GM18861 (cell line): ENCODE results near the gene CIP2A.
"Not testable (repeated sequence)": the region's sequence is repeated elsewhere in the genome, so short reads cannot be mapped to it uniquely, and the experiment has no call there.

Experiments
- ATAC-seq: cut with Tn5 transposase; IDR thresholded peaks from one replicate; pipeline ENCODE4 v1.9.1; 2021; ENCODE audit not compliant: unreplicated experiment

The CIP2A gene

DNA sequence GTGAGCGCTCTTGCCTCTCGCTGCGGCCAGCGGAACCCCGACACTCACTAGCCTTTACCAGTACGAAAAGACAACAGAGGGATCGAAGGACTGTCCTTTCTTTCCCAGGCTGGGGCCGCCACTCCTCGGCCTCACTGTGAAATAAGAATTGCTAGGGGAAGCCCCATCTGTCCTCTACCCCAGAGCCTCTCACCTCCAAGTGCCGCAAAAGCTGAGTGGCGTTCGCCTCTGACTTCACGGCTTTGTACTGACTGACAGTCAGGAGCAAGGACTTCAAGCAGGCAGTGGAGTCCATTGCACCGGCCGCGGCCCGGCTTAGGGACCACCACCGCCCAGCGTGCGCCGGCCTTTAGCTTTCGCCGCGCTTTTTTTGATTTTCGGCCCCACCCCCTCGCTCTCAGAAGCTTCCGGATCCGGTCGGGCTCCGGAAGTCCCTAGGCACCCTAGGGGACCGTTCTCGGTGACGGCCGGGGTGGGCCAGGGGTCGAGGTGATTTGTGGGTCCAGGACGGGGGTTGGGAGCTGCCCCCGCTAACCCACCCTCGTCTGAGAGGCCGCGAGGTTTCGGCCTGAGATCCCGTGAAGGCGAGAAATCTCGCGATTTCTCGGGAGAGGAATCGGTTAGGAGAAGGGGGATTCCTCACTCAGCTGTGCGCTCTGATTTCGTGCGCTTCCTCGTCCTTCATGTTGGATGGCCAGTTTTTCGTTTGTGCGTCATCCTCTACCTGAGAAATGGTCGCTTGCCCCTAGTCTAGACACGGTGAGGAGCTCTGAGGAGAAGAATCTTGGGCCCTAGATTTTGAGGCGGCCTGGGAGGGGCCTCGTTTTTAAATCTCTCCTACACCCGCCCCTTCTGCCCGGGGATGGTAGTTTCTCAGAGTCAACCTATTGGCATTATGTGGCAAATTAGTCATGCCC is at the start of gene CIP2A, which contains the start of gene DZIP3:
Gene CIP2A, minus strand, starts transcription at position 358 of the 917 bp plus-strand sequence. Its CDS starts 63 bp downstream, at position 295.
Gene DZIP3, plus strand, starts transcription at position 642 of the 917 bp plus-strand sequence. CDS start 15,685 bp downstream, outside the sequence.
- ATAC-seq, result peak; percentile 83

DNA sequence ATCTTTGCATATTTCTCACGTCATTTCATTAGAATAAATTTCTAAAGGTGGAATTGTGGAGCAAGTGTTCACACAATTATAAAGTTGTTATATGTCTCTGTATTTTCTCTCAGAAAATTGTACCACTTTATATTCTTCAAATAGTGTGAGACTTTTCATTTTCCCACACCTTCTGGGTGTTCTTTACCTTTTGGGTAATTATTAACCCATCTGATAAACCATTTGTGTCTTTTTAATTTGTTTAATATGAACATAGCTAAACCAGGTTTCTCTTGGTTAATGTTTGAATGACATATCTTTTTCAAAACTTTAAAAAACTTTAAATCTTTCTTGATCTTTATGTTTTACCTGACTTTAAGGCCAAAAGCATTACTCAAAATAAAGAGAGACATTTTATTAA is 40.7 kb upstream of the CIP2A start:
- no peak for ATAC-seq

- ATAC-seq, result no peak
Measured at GRCh38 chr3:108623504-108623903, 34.3 kb upstream of the CIP2A start.

- no peak for ATAC-seq
Measured at GRCh38 chr3:108620250-108620649, 31.0 kb upstream of the CIP2A start.

GRCh38 chr3:108616090-108616489 is 26.9 kb upstream of the CIP2A start:
- not testable (repeated sequence) for ATAC-seq

DNA sequence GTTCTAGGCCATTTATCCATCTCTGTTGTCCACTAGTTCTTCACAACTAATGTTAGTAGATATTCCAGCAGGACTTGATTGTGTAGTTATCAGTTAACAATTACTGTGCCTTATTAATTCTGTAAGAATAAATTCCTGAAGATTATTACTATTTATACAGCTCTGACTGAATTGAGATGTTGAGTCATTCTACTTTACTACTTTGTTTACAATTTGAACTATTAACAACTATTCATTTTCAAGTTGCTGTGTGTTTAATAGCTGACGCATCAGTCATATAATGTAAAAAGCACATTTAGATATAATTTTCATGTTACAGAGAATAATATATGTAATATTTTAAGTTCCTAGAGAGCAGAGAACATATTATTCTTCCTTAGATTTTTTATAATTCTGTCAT is 21.4 kb upstream of the CIP2A start:
- ATAC-seq, result no peak

GRCh38 chr3:108608750-108609149 is 19.5 kb upstream of the CIP2A start:
- ATAC-seq, result no peak

- no peak for ATAC-seq
Measured at GRCh38 chr3:108605491-108605890, 16.3 kb upstream of the CIP2A start.

DNA sequence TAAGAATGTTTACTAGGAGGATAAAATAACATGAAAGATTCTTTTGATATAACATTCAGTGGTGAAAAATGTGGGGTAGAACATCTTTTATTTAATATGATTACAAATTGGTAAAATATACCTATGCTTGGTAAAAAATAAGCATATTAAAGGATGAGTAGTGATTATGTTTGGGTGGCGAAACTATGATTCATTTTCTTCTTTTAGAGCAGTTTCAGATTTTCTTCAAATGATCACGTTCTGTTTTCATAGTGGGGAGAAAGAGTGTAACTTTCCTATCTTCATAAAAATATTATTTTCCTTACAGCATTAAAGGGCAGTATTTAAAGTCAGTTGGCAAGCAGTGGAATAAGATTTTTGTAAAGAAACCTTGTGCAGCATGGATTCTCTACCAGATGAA is 15.8 kb upstream of the CIP2A start:
- no peak for ATAC-seq

DNA sequence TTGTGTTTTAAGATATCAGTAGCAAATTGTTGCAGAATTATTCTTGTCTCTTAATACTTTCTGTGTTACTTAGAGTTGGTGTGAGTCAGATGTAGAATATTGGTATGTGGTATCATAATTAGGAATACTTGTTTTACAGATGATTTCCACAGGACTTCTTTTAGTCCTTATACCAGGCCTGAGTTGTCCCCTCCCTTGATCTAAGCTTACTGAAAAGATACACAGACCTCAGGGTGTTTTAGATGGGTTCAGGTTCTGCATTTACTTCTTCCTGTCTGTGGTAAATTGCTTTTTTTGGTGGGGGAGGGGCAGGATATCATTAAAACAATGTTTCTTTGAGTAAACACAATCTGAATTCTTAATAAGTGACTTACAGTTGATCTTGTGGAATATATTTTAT is 14.5 kb upstream of the CIP2A start:
- ATAC-seq, result no peak

DNA sequence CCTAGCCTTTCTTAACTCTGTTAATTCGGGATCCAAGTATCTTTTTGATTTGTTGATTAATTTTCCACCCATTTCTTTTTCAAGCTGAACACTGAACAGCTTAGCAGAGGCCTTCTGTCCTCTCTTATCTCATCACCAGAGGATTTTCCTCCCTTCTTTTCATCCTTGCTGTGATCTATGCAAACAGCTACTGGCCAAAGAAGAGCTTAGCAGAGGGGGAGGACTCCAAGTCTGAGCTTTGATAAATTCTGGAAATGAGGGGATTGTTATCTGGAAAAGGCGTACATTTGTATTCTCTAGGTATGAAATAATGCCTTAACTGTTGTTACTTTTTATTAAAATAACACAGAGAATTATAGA is 13.7 kb upstream of the CIP2A start:
- no peak for ATAC-seq

DNA sequence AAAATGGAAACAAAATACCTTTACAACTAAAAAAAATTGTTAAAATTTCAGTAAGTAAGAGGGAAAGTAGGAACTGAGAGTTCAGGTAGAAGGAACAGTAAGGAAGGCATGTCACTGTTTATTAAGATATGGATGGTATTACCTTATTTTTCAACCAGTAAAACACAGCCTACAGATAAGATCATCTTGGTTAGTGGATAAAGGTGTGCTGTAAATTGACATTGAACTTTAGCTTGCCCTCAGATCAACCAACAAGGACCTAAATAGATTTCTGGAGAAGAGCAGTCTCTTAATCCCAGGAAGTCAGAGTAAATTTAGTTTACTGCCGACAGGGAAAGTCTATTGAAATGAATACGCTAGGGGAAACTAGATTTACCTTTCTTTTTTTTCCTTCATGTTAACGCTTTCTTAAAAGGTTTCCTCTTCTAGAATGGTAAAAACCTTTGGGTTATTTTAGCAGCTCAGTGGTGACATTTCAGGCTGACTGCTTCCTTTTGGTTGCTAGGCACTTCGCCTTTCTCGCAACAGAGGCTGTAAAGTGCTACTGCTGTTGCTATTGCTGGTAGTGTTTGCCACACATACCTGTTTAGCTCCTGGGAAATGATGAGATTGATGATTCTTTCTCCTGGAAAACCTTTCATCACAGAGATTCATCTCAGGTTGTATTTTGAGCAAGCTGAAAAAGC is 13.2 kb upstream of the CIP2A start:
- peak; percentile 54 for ATAC-seq

DNA sequence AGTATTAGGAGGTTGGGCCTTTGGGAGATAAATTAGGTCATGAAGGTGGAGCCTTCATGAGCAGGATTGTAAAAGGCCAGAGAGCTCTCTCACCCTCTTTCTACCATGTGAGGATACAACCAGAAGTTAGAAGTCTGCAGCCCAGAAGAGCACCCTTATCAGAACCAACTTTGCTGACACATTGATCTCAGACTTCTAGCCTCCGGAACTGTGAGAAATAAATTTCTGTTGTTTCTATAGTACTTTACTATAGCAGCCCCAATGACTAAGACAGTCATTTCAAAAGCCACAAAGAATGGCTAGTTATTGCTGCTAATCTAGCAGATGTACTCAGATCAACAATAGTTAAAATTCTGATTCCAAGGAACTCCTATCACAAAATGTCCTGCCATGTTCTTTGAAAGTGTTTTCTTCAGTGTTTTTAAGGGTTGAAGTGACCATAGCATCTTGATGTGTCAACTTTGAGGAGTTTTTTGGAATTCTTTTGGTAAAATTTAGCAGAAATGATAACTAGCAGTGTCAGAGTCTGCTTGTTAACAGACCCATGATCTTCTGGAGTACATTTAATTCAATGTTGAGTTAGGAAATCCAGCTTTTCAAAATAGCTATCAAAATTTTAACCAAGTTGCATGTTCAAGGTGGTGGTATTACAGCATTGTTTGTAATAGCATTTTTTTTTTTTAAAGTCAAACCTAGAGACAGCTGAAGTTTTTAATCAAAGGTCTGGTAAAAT is 10.6 kb upstream of the CIP2A start:
- ATAC-seq, result no peak

- no peak for ATAC-seq
Measured at GRCh38 chr3:108598375-108598774, 9.1 kb upstream of the CIP2A start.

DNA sequence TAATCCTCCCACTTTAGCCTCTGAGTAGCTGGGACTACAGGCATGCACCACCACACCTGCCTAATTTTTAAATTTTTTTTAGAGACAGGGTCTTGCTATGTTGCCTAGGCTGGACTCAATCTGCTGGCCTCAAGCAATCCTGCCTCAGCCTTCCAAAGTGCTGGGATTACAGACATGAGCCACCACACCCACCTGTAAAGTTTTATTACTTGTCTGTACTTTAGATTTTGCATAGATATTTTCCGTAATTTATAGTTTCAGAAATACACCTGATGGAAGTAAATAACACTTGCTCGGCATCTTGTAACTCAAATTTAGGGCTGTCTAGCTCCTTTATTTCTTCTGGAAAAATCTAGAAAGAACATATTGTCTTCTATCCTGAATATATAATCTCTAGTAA is 6.1 kb upstream of the CIP2A start:
- ATAC-seq, result no peak

- ATAC-seq, result no peak
Measured at GRCh38 chr3:108590460-108590859, 1.2 kb upstream of the CIP2A start.

- no peak for ATAC-seq
Measured at GRCh38 chr3:108589998-108590323, 723 bp upstream of the CIP2A start.

GRCh38 chr3:108588601-108589000 is 637 bp downstream of the CIP2A start:
- ATAC-seq, result no peak

DNA sequence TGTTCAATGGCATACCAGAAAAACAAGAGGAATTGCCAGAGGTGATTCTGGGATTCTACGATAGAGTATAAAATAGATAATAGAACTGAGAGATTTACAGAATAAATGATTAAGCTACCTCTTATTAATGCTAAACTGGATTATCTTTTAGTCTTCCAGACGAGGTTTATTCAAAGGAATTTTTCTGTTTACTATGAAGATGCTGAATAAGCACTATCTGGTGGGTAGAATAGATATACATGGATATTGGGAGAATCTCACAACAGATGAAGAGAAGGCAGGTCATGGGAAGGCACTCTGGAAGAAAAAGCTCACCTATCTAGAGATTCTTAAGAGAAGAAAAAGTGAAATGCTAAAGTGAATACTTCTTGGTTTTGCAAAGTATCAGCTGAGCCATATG is 11.2 kb downstream of the CIP2A start:
- ATAC-seq, result no peak

- ATAC-seq, result no peak
Measured at GRCh38 chr3:108569336-108569735, 19.9 kb downstream of the CIP2A start.

DNA sequence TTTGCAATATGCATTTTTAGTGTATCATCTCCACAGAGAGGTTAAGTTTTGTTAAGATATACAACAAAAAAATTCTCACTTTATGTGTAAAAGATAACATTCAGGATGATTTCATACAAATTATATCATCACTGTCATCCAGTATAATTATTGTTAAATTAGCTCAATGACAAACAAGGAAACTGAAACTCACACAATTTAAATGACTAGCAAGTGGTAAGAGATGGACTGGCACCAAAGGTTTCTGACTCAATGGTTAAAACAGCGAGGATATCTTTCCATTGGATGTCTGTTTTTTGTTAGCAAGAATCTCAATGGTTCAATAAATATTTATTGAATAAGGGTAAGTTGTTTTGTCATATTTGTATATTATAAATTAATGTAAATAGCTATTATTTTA is 22.6 kb downstream of the CIP2A start:
- no peak for ATAC-seq

DNA sequence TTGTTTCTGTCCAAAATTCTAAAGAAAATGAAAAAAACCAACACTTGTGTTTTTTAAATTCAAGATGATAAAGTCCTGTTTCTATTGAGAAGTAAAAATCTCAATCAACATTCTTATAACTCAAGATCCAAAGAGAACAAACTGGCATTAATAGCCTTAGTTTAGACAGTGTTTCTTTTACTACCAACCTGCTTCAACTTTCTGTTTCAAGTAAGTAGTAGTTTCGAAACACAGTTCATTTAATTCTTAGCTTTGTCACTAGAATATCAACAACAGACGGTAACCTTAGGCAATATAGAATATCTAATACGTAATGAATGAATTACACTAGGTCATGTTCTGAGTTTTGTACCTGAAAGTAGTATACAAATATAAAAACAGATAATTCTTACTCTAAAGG is 23.7 kb downstream of the CIP2A start:
- ATAC-seq, result no peak
